SK-N-SH (cell line): ENCODE measurements around the gene RPS6KL1. TPM values are rescaled to one million over a fixed set of nuclear protein-coding genes. Genes with fewer than 3 reads are reported as not detected.
A peak's percentile ranks its signal among the peaks of the same experiment; 100 is the strongest.

ENCODE experiments used
- CTCF ChIA-PET: fragments of 300-600, 350-600 bp; formaldehyde crosslinking; extraction: SDS; loops from one replicate; lab custom pipeline; 2021; lab: Yijun Ruan, JAX
- POLR2A ChIA-PET: fragments of 350-600 bp; sonication (Branson Sonifier 250); formaldehyde crosslinking; extraction: SDS; loops from one replicate; lab custom pipeline; 2020; ENCODE audit warnings: antibody characterized with exemption, inconsistent platforms; lab: Yijun Ruan, JAX
- DNase-seq: peaks from one replicate; pipeline ENCODE4 v3.0.0; 2012
- H2AFZ ChIP-seq: fragments of 200-600 bp; sonication (generic); 2 replicates; pipeline ENCODE4 v1.8.1; 2016; ENCODE audit warnings: antibody characterized with exemption, mild to moderate bottlenecking, low read depth
- H3F3A ChIP-seq: fragments of 200-600 bp; sonication (generic); replicated peaks from 2 replicates; pipeline ENCODE3; 2016; ENCODE audit warnings: antibody characterized with exemption, mild to moderate bottlenecking; ENCODE audit not compliant: insufficient read depth
- H3K27ac ChIP-seq, 2 experiments: fragments of 200-500 bp in 1 of 2; fragments of 200-600 bp in 1 of 2; sonication (Bioruptor generic) in 1 of 2; sonication (generic), shearing (Covaris generic) in 1 of 2; 2 replicates each; pipeline versions ENCODE4 v1.5.1 to v1.6.1; 2014 to 2016; ENCODE audit warnings: low read depth in 2 of 2, inconsistent platforms in 1 of 2, low read length in 1 of 2, mild to moderate bottlenecking in 1 of 2, mixed read lengths in 1 of 2
- H3K27me3 ChIP-seq: fragments of 200-600 bp; sonication (generic), shearing (Covaris generic); 2 replicates; pipeline ENCODE4 v1.6.1; 2016; ENCODE audit warnings: mixed run types; ENCODE audit not compliant: insufficient read depth
- H3K36me3 ChIP-seq, 2 experiments: fragments of 200-500 bp in 1 of 2; fragments of 200-600 bp in 1 of 2; sonication (Bioruptor generic) in 1 of 2; sonication (generic) in 1 of 2; replicated peaks in 1 of 2; 2 replicates each; pipeline versions ENCODE3 to v1.5.1; 2014 to 2016; ENCODE audit warnings: low read length in 1 of 2, mild to moderate bottlenecking in 1 of 2; ENCODE audit not compliant: insufficient read depth in 2 of 2, control insufficient read depth in 1 of 2
- H3K4me1 ChIP-seq, 2 experiments: fragments of 200-500 bp in 1 of 2; fragments of 200-600 bp in 1 of 2; sonication (Bioruptor generic) in 1 of 2; sonication (generic), shearing (Covaris generic) in 1 of 2; 2 replicates each; pipeline versions ENCODE4 v1.5.1 to v1.6.1; 2014 to 2016; ENCODE audit warnings: low read depth in 1 of 2, low read length in 1 of 2, mixed run types in 1 of 2; ENCODE audit not compliant: insufficient read depth in 2 of 2, control insufficient read depth in 1 of 2
- H3K4me2 ChIP-seq: fragments of 200-600 bp; sonication (generic), shearing (Covaris generic); 2 replicates; pipeline ENCODE4 v1.6.1; 2017; ENCODE audit warnings: mixed run types
- H3K4me3 ChIP-seq, 2 experiments: fragments of 200-500 bp in 1 of 2; fragments of 200-600 bp in 1 of 2; sonication (Bioruptor generic) in 1 of 2; sonication (generic), shearing (Covaris generic) in 1 of 2; 2 replicates each; pipeline versions ENCODE4 v1.5.1 to v1.8.1; 2014 to 2016; ENCODE audit warnings: low read depth in 2 of 2, inconsistent platforms in 1 of 2, low read length in 1 of 2, mild to moderate bottlenecking in 1 of 2, mixed read lengths in 1 of 2, moderate library complexity in 1 of 2
- H3K79me2 ChIP-seq: fragments of 200-600 bp; sonication (generic); 2 replicates; pipeline ENCODE4 v1.8.1; 2017; ENCODE audit warnings: mild to moderate bottlenecking; ENCODE audit not compliant: insufficient read depth
- H3K9ac ChIP-seq: fragments of 200-600 bp; sonication (generic); 2 replicates; pipeline ENCODE4 v1.6.1; 2017; ENCODE audit warnings: mixed run types
- H3K9me2 ChIP-seq: fragments of 200-600 bp; sonication (generic); 2 replicates; pipeline ENCODE4 v1.6.1; 2017; ENCODE audit warnings: mixed run types
- H3K9me3 ChIP-seq: fragments of 200-600 bp; sonication (generic); 2 replicates; pipeline ENCODE4 v1.6.1; 2017; ENCODE audit warnings: mixed run types, mild to moderate bottlenecking, moderate library complexity
- H4K20me1 ChIP-seq: fragments of 200-600 bp; sonication (generic); 2 replicates; pipeline ENCODE4 v1.6.1; 2017; ENCODE audit warnings: mild to moderate bottlenecking, mixed run types; ENCODE audit not compliant: insufficient read depth
- CHD2 ChIP-seq: fragments of 150-350 bp; IDR thresholded peaks from 2 replicates; pipeline ENCODE4 v1.6.1; 2018; ENCODE audit warnings: low read length; ENCODE audit not compliant: partially characterized antibody
- CTCF ChIP-seq: fragments of 200-600 bp; sonication (generic); IDR thresholded peaks from 2 replicates; pipeline ENCODE4 v1.6.1; 2017; ENCODE audit warnings: antibody characterized with exemption, mild to moderate bottlenecking, moderate library complexity
- EP300 ChIP-seq, 2 experiments: IDR thresholded peaks; 2 replicates each; pipeline versions ENCODE4 v1.4.0 to v1.6.1; 2012; ENCODE audit warnings: borderline replicate concordance in 1 of 2, low read depth in 1 of 2, low read length in 1 of 2
- EZH2phosphoT487 ChIP-seq: fragments of 200-600 bp; sonication (generic); IDR thresholded peaks from 2 replicates; pipeline ENCODE4 v1.6.1; 2017; ENCODE audit warnings: low read depth, mixed run types, mild to moderate bottlenecking, antibody characterized with exemption, moderate library complexity, borderline replicate concordance
- FOXJ3 ChIP-seq: sonication (generic); formaldehyde crosslinking; IDR thresholded peaks from 2 replicates; pipeline ENCODE4 v1.5.1; 2020; ENCODE audit warnings: mild to moderate bottlenecking, missing genetic modification reagents
- FOXM1 ChIP-seq: IDR thresholded peaks from 2 replicates; pipeline ENCODE4 v1.4.0; 2012; ENCODE audit warnings: low read depth, mild to moderate bottlenecking
- GABPA ChIP-seq: IDR thresholded peaks from 2 replicates; pipeline ENCODE4 v1.4.0; 2012; ENCODE audit warnings: low read depth, mild to moderate bottlenecking
- IRF3 ChIP-seq: fragments of 150-350 bp; IDR thresholded peaks from 2 replicates; pipeline ENCODE4 v1.6.1; 2016; ENCODE audit warnings: mild to moderate bottlenecking, low read depth, low read length
- JUND ChIP-seq: IDR thresholded peaks from 2 replicates; pipeline ENCODE4 v1.4.0; 2012
- MEF2A ChIP-seq: IDR thresholded peaks from 2 replicates; pipeline ENCODE4 v1.4.0; 2012; ENCODE audit warnings: low read depth, borderline replicate concordance
- NRF1 ChIP-seq: IDR thresholded peaks from 2 replicates; pipeline ENCODE4 v1.6.1; 2012; ENCODE audit warnings: low read depth, mild to moderate bottlenecking, low read length
- PBX3 ChIP-seq: IDR thresholded peaks from 2 replicates; pipeline ENCODE4; 2012
- POLR2AphosphoS5 ChIP-seq: IDR thresholded peaks from 2 replicates; pipeline ENCODE4 v1.6.1; 2012; ENCODE audit warnings: low read depth, low read length
- RAD21 ChIP-seq: IDR thresholded peaks from 2 replicates; pipeline ENCODE4 v1.6.1; 2012; ENCODE audit warnings: mild to moderate bottlenecking, low read length
- RFX5 ChIP-seq: IDR thresholded peaks from 2 replicates; pipeline ENCODE4 v1.6.1; 2012; ENCODE audit warnings: mild to moderate bottlenecking, improper control_type of control experiment, low read length
- RXRA ChIP-seq: IDR thresholded peaks from 2 replicates; pipeline ENCODE4 v1.4.0; 2012; ENCODE audit warnings: low read depth, mild to moderate bottlenecking, borderline replicate concordance
- SMC3 ChIP-seq: IDR thresholded peaks from 2 replicates; pipeline ENCODE4 v1.6.1; 2012; ENCODE audit warnings: low read depth, low read length, improper control_type of control experiment
- TAF1 ChIP-seq: IDR thresholded peaks from 2 replicates; pipeline ENCODE4 v1.6.1; 2012; ENCODE audit warnings: low read depth, mild to moderate bottlenecking, low read length, moderate library complexity, borderline replicate concordance
- USF1 ChIP-seq: IDR thresholded peaks from 2 replicates; pipeline ENCODE4 v1.4.0; 2012; ENCODE audit warnings: low read depth, borderline replicate concordance
- USF2 ChIP-seq: fragments of 150-350 bp; IDR thresholded peaks from 2 replicates; pipeline ENCODE4 v1.6.1; 2017; ENCODE audit warnings: antibody characterized with exemption, low read length, low read depth, borderline replicate concordance
- YY1 ChIP-seq: IDR thresholded peaks from 2 replicates; pipeline ENCODE4 v1.4.0; 2012; ENCODE audit warnings: low read depth, mild to moderate bottlenecking
- WGBS: methylation state at CpG from one replicate; pipeline ENCODE4 v1.1.6; 2017; ENCODE audit warnings: low lambda C conversion rate; 5-methylcytosine and 5-hydroxymethylcytosine counted together
- polyA plus RNA-seq, 3 experiments: library from polyadenylated mRNA; depleted of rRNA; stranded (reverse); fragments of >200 nt; gene quantifications; 2 replicates each; pipeline ENCODE4 v1.2.3, GENCODE V29; 2012

RPS6KL1 gene
- polyA plus RNA-seq, 1 of the 3 experiments (the other 2 are of a cell fraction), result 2.5 TPM

GRCh38 chr14:74921987-74922751 is 891 bp downstream of the RPS6KL1 start:
- peak overlapping the region; percentile 52 to 61 for H3K4me3 ChIP-seq
- ChIA-PET CTCF (interaction anchor here (0.8 to 3.3 kb wide), 11 partner anchors 16 to 204 kb away, joined by 3 to 17 read pairs (median 6); partner anchors contain the start of gene NEK9), POLR2A (interaction anchor here (1.0 to 1.9 kb wide), 4 partner anchors 11 to 147 kb away, joined by 4 read pairs; partner anchors contain the start of gene ZC2HC1C)
- WGBS, result 96% methylated on average over 15 of the region's 19 CpGs
- H3K27ac ChIP-seq, result no peak overlapping the region
- no peaks in the 10 kb centered on the region for H4K20me1 ChIP-seq
- H3F3A ChIP-seq, result no peaks in the 10 kb centered on the region
- no peak for TF ChIP-seq POLR2AphosphoS5
- no peak for TF ChIP-seq RAD21
- TF ChIP-seq RXRA, result no peak
- no peak for TF ChIP-seq GABPA
- no peak for TF ChIP-seq CHD2
- no peak for TF ChIP-seq FOXM1
- no peak for TF ChIP-seq MEF2A
- DNase-seq, result no peak
- H3K4me2 ChIP-seq, result peak overlapping the region; percentile 70; the same call in 1 of the 2 replicates
- H3K9ac ChIP-seq, result peak overlapping the region; percentile 36; the same call in 1 of the 2 replicates
- 0 out of 2 replicates have a peak overlapping the region, but pooled peaks have one; percentile 85 for H2AFZ ChIP-seq
- H3K79me2 ChIP-seq, result no peaks in the 10 kb centered on the region
- no peaks in the 10 kb centered on the region for H3K9me3 ChIP-seq
- H3K9me2 ChIP-seq, result no peaks in the 10 kb centered on the region
- H3K36me3 ChIP-seq, result no peaks in the 10 kb centered on the region
- H3K4me1 ChIP-seq, result no peaks in the 10 kb centered on the region; a peak in 1 of 4 replicates
- H3K27me3 ChIP-seq, result peaks cover 6% of the 10 kb centered on the region; the same call in 1 of the 2 replicates

GRCh38 chr14:74921053-74921620 is 1.9 kb downstream of the RPS6KL1 start:
- H4K20me1 ChIP-seq, result no peaks in the 10 kb centered on the region
- H3K9me3 ChIP-seq, result no peaks in the 10 kb centered on the region
- no peak overlapping the region for H3K4me2 ChIP-seq
- no peaks in the 10 kb centered on the region for H3K9me2 ChIP-seq
- H3K4me1 ChIP-seq, result no peaks in the 10 kb centered on the region; a peak in 1 of 4 replicates
- CTCF ChIA-PET, result interaction anchor here (0.8 to 3.3 kb wide), 5 partner anchors 11 to 205 kb away, joined by 3 to 17 read pairs (median 4); partner anchors contain the start of gene NEK9
- H3K36me3 ChIP-seq, result no peaks in the 10 kb centered on the region
- no peak overlapping the region for H2AFZ ChIP-seq
- no peak overlapping the region for H3K9ac ChIP-seq
- no peaks in the 10 kb centered on the region for H3F3A ChIP-seq
- no peak overlapping the region for H3K4me3 ChIP-seq
- POLR2A ChIA-PET, result no interaction called here
- 78% methylated on average over 7 of the region's 19 CpGs for WGBS
- DNase-seq, result no peak
- H3K79me2 ChIP-seq, result no peaks in the 10 kb centered on the region
- H3K27me3 ChIP-seq, result peaks cover 4% of the 10 kb centered on the region; the same call in 1 of the 2 replicates
- H3K27ac ChIP-seq, result no peak overlapping the region
- TF ChIP-seq PBX3 (no peak), NRF1 (no peak), USF2 (no peak), SMC3 (no peak), FOXJ3 (no peak), RXRA (no peak), YY1 (no peak), EP300 (IDR thresholded peaks at IDR 0.05; ENCODE audit: borderline replicate concordance in 1 of 2, low read depth in 1 of 2, low read length in 1 of 2) (no peak), EZH2phosphoT487 (no peak), CTCF (no peak), RFX5 (no peak), JUND (no peak), FOXM1 (no peak), USF1 (no peak), TAF1 (no peak), IRF3 (no peak)
